Heart left ventricle (tissue), 16 donors: Measurements from ENCODE around the gene SLC25A1. TPM values are rescaled to one million over a fixed set of nuclear protein-coding genes. Genes with fewer than 3 reads are reported as not detected.

ENCODE experiments used
- ATAC-seq, 4 donors: fragments of 200-7000 bp; cut with Tn5 transposase; one replicate each; pipeline ENCODE4 v1.9.1; 2020 to 2022; ENCODE audit warnings: moderate library complexity in 4 of 4, mild to moderate bottlenecking in 3 of 4, moderate number of reproducible peaks in 1 of 4
- DNase-seq, 5 donors: peaks; one replicate each; pipeline ENCODE4 v3.0.0-alpha.2; 2020
- H3K27ac ChIP-seq, 12 donors: fragments of 200-600 bp; sonication (generic) in 4 of 12; one replicate each; pipeline versions ENCODE4 v1.5.0 to v1.8.0; 2016 to 2022; ENCODE audit warnings: mild to moderate bottlenecking in 2 of 12
- H3K27me3 ChIP-seq, 9 donors: fragments of 200-600 bp; sonication (generic) in 2 of 9; one replicate each; pipeline versions ENCODE4 v1.5.1 to v1.8.0; 2016 to 2022; ENCODE audit warnings: mild to moderate bottlenecking in 3 of 9
- H3K36me3 ChIP-seq, 9 donors: fragments of 200-600 bp; sonication (generic) in 2 of 9; one replicate each; pipeline versions ENCODE4 v1.5.0 to v1.8.0; 2018 to 2022; ENCODE audit warnings: mild to moderate bottlenecking in 2 of 9
- H3K4me1 ChIP-seq, 12 donors: fragments of 200-600 bp; sonication (generic) in 4 of 12; one replicate each; pipeline versions ENCODE4 v1.5.0 to v1.8.0; 2016 to 2022; ENCODE audit warnings: mild to moderate bottlenecking in 3 of 12
- H3K4me3 ChIP-seq, 12 donors: fragments of 200-600 bp; sonication (generic) in 4 of 12; one replicate each; pipeline versions ENCODE4 v1.5.0 to v1.8.0; 2017 to 2022; ENCODE audit warnings: mild to moderate bottlenecking in 9 of 12, moderate library complexity in 4 of 12
- H3K9me3 ChIP-seq, 12 donors: fragments of 200-600 bp; sonication (generic) in 4 of 12; one replicate each; pipeline versions ENCODE4 v1.5.0 to v1.8.0; 2016 to 2022; ENCODE audit warnings: mild to moderate bottlenecking in 1 of 12
- CTCF ChIP-seq, 12 donors: fragments of 200-600 bp; sonication (generic) in 4 of 12; IDR thresholded peaks; one replicate each; pipeline versions ENCODE4 v1.5.0 to v1.8.0; 2018 to 2022; ENCODE audit warnings: antibody characterized with exemption in 12 of 12, mild to moderate bottlenecking in 5 of 12
- POLR2A ChIP-seq, 2 donors: fragments of 450-650 bp; IDR thresholded peaks; one replicate each; pipeline ENCODE4 v1.6.1; 2017; ENCODE audit warnings: antibody characterized with exemption in 2 of 2, mild to moderate bottlenecking in 2 of 2, moderate library complexity in 2 of 2
- WGBS, 4 donors: extraction: QIAGEN DNeasy Blood & Tissue Kit in 2 of 4; methylation state at CpG; one replicate each; pipeline versions ENCODE4 v1.1.5 to v1.1.7; 2013 to 2018; 5-methylcytosine and 5-hydroxymethylcytosine counted together
- intact Hi-C, 10 donors: fragments of 100-400 bp; cut with DNase I; formaldehyde crosslinking; loops; one replicate each; pipeline versions ENCODE4 v1.11.1 to v1.14.2; 2022
- polyA plus RNA-seq, 2 donors: library from polyadenylated mRNA; stranded (reverse); fragments of 200-250 nt; gene quantifications; one replicate each; pipeline ENCODE4 v1.2.3, GENCODE V29; 2013
- total RNA-seq, 9 donors: library from RNA; depleted of rRNA in 2 of 9; stranded (reverse); fragments of >200 nt in 2 of 9; fragmentation: NEBNext Ultra II Directional in 3 of 9; extraction: Animal tissue kit (Norgen Biotek cat#: 25700) in 3 of 9; gene quantifications; one replicate each; pipeline versions ENCODE4 v1.1.0 to v1.2.4, GENCODE V29; 2016 to 2023
- donor health status: ischemic (EF 13 %, LVEDD 7.1; RV severe dilation, severe dysfunction).
- donor health status: healthy with polysubstance abuse.
- donor health status: DM: no; HTN: yes; CAD: no.
- donor health status: DM: no; HTN: no; CAD: no.
- donor health status: ischemic (EF 25% LVEDD 6.9; RV normal size, moderate dysfunction).
- donor health status: ischemic (EF 25% LVEDD 5.7; RV mildly dilated, moderate dysfunction).
- donor health status: healthy.
- donor health status: DM: yes; HTN: yes; CAD: no.
- donor health status: ischemic (EF 35%, LVEDD 5.7; RV mildly dilated, moderate dysfunction).
- donor health status: nonischemic (EF 11% LVEDD 7.7; RV severe dilation, severe dysfunction).
- donor health status: DM: yes; HTN: yes; CAD: no.
- donor health status: PGD.
- donor health status: ischemic (EF 29% LVEDD 5.4; RV normal size, mild dysfunction).
- donor health status: nonischemic (EF 23%, LVEDD 6.1; RV moderate dilation, normal function).

Gene SLC25A1
- total and polyA plus RNA-seq, 11 donors = 16.1 to 35.8 (median 28.4) TPM

- H3K27me3 ChIP-seq = no peaks in the 10 kb centered on the region
- H3K9me3 ChIP-seq = no peaks in the 10 kb centered on the region
- no peak overlapping the region for H3K27ac ChIP-seq
- peak in 1 of 5 donors; percentile 33 for DNase-seq
- H3K4me1 ChIP-seq = no peaks in the 10 kb centered on the region
- no peak for ATAC-seq
- 80 to 90% (median 86%) methylated on average over 8 of the region's 8 CpGs for WGBS, 4 donors
- TF ChIP-seq POLR2A (IDR thresholded peaks at IDR 0.05) (no peak), CTCF (IDR thresholded peaks at IDR 0.05) (no peak)
- peaks cover 0 to 33% (median 20%) of the 10 kb centered on the region in 9 donors for H3K36me3 ChIP-seq
- H3K4me3 ChIP-seq = no peak overlapping the region
- intact Hi-C loops = loop anchor here in 1 of 10 donors (10.0 kb wide), 1 partner anchor 65 kb away; no protein-coding TSS in a partner anchor
These were observed 48.7 kb downstream of the SLC25A1 start for GRCh38 chr22:19129871-19130270.

- 85 to 93% (median 90%) methylated on average over 5 to 7 of the region's 7 CpGs for WGBS, 4 donors
- ATAC-seq (no peak), DNase-seq (peak in 1 of 5 donors; percentile 9)
- Histone ChIP-seq H3K27ac (no peak overlapping the region), H3K4me3 (no peak overlapping the region), H3K27me3 (no peaks in the 10 kb centered on the region), H3K9me3 (no peaks in the 10 kb centered on the region), H3K4me1 (no peaks in the 10 kb centered on the region), H3K36me3 (peaks cover 0 to 26% (median 13%) of the 10 kb centered on the region in 9 donors)
- intact Hi-C loops = loop anchor here in 1 of 10 donors (10.0 kb wide), 1 partner anchor 64 kb away; no protein-coding TSS in a partner anchor
- TF ChIP-seq CTCF (IDR thresholded peaks at IDR 0.05) = no peak
- TF ChIP-seq POLR2A (IDR thresholded peaks at IDR 0.05) = no peak
These were observed 49.4 kb downstream of the SLC25A1 start for GRCh38 chr22:19128946-19129727.

- ATAC-seq (no peak), DNase-seq (peak in 1 of 5 donors; percentile 41)
- TF ChIP-seq POLR2A (IDR thresholded peaks at IDR 0.05) (no peak), CTCF (IDR thresholded peaks at IDR 0.05) (no peak)
- intact Hi-C loops = loop anchor here in 1 of 10 donors (10.0 kb wide), 1 partner anchor 63 kb away; no protein-coding TSS in a partner anchor
- H3K27me3 ChIP-seq = no peaks in the 10 kb centered on the region
- H3K4me1 ChIP-seq = peaks cover 0 to 3% (median 1%) of the 10 kb centered on the region in 12 donors
- no peak overlapping the region for H3K4me3 ChIP-seq
- 87 to 92% (median 91%) methylated on average over 6 to 7 of the region's 7 CpGs for WGBS, 4 donors
- no peaks in the 10 kb centered on the region for H3K9me3 ChIP-seq
- peaks cover 0 to 15% (median 1%) of the 10 kb centered on the region in 9 donors for H3K36me3 ChIP-seq
- H3K27ac ChIP-seq = no peak overlapping the region
These were observed 50.5 kb downstream of the SLC25A1 start for GRCh38 chr22:19128009-19128401.

GRCh38 chr22:19127329-19128008 is 51.1 kb downstream of the SLC25A1 start:
- no peak for ATAC-seq
- Histone ChIP-seq H3K27ac (no peak overlapping the region), H3K4me3 (no peak overlapping the region), H3K36me3 (peaks cover 0 to 9% (median 0%) of the 10 kb centered on the region in 9 donors), H3K27me3 (no peaks in the 10 kb centered on the region), H3K9me3 (no peaks in the 10 kb centered on the region), H3K4me1 (peaks cover 0 to 8% (median 5%) of the 10 kb centered on the region in 12 donors)
- 88 to 96% (median 93%) methylated on average over 13 to 16 of the region's 16 CpGs for WGBS, 4 donors
- DNase-seq = peak in 1 of 5 donors; percentile 12
- intact Hi-C loops = loop anchor here in 1 of 10 donors (10.0 kb wide), 1 partner anchor 63 kb away; no protein-coding TSS in a partner anchor
- TF ChIP-seq CTCF (IDR thresholded peaks at IDR 0.05) (no peak), POLR2A (IDR thresholded peaks at IDR 0.05) (no peak)
